Fibroblast of the aortic adventitia (primary cell): ENCODE results near the gene RIMS4. TPM values are rescaled to one million over a fixed set of nuclear protein-coding genes. Genes with fewer than 3 reads are reported as not detected.

ENCODE experiments used
- DNase-seq: peaks from one replicate; pipeline ENCODE4 v3.0.0-alpha.2; 2010; ENCODE audit warnings: low read depth
- H3K4me3 ChIP-seq: 2 replicates; pipeline ENCODE4 v1.5.1; 2011; ENCODE audit warnings: low read depth, mild to moderate bottlenecking, control low read depth, low read length, moderate library complexity
- total RNA-seq: library from RNA; depleted of rRNA; stranded (reverse); fragments of >200 nt; gene quantifications from 2 replicates; pipeline ENCODE4 v1.2.3, GENCODE V29; 2012; ENCODE audit warnings: low replicate concordance
- TF ChIP-seq, protein P1 (sequence below): IDR thresholded peaks from 2 replicates; pipeline ENCODE4 v1.5.1; 2011; ENCODE audit warnings: mild to moderate bottlenecking, low read length, control low read depth, inconsistent platforms; ENCODE audit not compliant: insufficient read depth

Gene RIMS4
- total RNA-seq, 1 donor: 0.27 TPM

DNA sequence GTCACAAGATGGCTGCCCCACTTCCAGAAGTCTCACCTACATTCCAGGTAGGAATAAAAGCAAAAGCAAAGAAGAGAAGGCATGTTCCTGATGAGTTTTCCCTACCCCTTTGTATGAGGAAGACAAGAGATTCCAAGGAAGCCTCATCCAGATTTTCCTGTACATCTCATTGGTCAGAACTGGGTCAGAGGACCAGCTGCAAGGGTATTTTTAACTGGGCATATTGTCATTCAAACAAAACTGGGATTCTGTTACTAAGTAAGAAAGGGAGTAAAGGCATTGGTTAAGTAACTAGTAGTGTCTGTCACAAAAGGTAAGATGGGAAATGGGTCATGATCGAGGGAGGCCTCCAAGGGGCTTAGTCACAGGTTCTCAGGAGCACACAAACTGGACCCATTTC lies 28.2 kb upstream of the RIMS4 start:
- no peak for DNase-seq
- H3K4me3 ChIP-seq: no peak overlapping the region
- TF ChIP-seq, protein P1, sequence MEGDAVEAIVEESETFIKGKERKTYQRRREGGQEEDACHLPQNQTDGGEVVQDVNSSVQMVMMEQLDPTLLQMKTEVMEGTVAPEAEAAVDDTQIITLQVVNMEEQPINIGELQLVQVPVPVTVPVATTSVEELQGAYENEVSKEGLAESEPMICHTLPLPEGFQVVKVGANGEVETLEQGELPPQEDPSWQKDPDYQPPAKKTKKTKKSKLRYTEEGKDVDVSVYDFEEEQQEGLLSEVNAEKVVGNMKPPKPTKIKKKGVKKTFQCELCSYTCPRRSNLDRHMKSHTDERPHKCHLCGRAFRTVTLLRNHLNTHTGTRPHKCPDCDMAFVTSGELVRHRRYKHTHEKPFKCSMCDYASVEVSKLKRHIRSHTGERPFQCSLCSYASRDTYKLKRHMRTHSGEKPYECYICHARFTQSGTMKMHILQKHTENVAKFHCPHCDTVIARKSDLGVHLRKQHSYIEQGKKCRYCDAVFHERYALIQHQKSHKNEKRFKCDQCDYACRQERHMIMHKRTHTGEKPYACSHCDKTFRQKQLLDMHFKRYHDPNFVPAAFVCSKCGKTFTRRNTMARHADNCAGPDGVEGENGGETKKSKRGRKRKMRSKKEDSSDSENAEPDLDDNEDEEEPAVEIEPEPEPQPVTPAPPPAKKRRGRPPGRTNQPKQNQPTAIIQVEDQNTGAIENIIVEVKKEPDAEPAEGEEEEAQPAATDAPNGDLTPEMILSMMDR: no peak

DNA sequence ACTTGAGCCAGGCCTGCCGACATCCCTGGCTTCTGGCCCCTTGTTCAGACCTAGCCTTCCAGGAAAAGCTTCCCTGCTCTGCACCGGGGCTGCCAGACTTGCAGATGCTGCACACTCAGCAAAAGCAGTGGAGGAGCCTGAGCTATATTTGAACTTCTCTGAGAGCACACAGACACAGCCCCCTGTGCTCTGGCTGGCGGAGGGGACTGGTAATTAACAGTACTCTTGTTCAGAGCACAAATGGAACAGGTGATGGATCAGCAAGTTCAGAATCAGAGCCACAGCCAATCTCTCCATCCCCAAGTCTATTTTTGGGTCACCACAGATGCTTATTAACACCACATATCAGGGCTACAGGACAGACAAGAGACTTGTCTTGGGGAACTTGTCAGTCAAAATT lies 27.6 kb upstream of the RIMS4 start:
- TF ChIP-seq, protein P1: no peak
- no peak for DNase-seq
- no peak overlapping the region for H3K4me3 ChIP-seq

DNA sequence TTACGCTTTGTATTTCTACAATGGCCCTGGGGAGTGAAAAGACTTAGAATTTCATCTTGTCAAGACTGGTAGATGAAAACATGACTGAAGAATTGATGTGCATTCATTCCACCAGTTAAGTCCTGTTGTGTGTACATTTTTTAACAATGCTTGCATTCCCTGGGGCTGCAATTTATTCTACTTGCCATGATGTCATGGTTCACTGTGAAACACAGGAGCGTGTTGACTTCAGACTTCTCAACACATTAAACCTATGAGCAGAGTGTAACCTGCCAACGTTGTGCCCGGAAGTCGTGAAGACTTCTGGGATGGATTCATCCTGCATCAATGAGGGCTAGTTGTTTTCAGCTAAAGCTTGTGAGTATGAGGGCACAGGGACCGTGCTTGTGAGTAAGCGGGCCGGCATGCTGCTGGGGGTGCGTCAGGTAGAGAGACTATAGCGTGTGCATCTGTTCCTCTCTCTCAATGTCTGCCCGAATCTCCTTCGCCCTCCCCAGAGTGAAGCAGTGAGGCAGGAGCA lies 26.3 kb upstream of the RIMS4 start:
- H3K4me3 ChIP-seq: no peak overlapping the region
- TF ChIP-seq, protein P1: no peak
- DNase-seq: no peak

DNA sequence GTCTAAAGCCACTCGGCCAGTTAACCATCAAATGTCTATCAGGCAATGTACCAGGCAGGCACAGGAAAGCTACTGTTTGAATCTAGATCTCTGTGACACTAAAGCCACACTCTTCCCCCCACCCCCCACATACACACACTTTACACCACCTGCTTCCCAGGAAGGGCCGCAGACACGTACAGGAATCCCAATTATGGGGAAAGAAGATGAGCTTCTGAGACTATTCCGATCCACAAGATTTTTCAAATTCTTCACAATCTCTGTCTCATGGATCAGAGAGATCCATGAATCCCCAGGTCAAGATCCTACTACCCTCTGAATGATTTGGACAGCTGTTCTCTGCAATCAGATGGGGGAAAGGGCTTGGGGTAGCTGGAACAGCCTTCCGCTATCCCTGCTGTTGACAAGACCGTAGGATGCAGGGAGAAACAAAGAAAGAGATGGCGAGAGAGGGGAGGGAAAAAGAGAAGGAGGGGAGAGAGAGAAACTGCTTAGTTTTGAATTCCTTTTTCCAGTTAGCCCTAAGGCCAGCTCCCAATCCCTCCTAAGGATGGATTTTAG lies 25.4 kb upstream of the RIMS4 start:
- no peak overlapping the region for H3K4me3 ChIP-seq
- DNase-seq: no peak
- TF ChIP-seq, protein P1: no peak

DNA sequence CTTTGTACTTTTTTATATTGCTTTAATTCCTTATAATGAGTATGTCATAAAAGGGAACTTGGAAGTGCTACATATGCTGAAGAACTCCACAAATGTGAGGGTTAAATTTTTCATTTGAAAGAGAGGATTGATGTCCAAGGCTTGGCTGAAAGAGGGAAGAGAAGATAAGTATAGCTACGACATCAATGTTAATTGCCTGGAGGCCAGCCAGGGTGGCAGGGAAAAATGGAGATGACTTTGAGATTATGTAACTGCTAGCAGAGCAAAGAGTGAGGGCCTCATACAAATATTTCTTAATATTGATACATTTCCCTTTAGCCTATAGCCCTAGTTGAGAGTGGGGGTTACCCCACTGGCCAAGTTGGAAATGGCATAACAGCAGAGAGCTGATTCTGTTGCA lies 24.8 kb upstream of the RIMS4 start:
- no peak for DNase-seq
- TF ChIP-seq, protein P1: no peak
- no peak overlapping the region for H3K4me3 ChIP-seq

DNA sequence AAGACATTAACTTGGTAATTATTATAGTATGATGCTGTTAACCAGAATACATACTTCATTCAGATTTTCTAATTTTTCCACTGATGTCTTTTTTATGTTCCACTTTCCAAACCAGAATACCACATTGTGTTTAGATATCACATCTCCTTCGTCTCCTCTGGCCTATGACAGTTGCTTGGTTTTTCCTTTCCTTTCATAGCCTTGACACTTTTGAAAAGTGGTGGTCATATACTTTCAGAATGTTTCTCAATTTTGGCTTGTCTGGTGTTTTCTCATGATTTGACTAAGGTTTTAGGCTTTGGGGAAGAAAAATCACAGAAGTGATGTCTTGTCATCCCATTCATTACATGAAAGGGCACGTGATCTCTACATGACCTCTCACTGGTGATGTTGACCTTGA lies 24.3 kb upstream of the RIMS4 start:
- DNase-seq: no peak
- TF ChIP-seq, protein P1: no peak
- no peak overlapping the region for H3K4me3 ChIP-seq

DNA sequence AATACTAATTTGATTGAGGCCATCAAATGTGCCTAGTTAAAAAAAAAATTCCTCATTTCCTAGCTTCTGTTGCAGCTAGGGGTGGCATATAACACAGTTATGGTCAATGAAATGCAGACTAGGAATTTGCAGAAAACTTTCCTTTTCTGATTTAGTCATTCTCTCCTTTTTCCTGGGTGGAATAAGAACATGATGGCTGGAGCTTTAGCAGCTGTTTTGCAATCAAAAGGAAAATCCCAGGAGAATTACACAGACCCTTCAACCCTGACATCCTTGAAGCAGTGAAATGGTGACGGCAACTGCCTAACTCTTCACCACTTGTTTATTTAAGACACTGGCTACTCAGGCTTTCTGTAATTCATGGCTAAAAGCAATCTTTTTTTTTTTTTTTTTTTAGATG lies 23.1 kb upstream of the RIMS4 start:
- no peak for DNase-seq
- TF ChIP-seq, protein P1: no peak
- H3K4me3 ChIP-seq: no peak overlapping the region
